Transverse colon (tissue), 4 donors: ENCODE results near the gene TMCO1. TPM values are rescaled to one million over a fixed set of nuclear protein-coding genes. Genes with fewer than 3 reads are reported as not detected.
"Not testable (repeated sequence)": the region's sequence is repeated elsewhere in the genome, so short reads cannot be mapped to it uniquely, and the experiment has no call there.

ENCODE experiments used
- DNase-seq: peaks from one replicate; pipeline ENCODE4 v3.0.0-alpha.2; 2019
- H3K27ac ChIP-seq, 4 donors: fragments of 200-600 bp; sonication (generic); 2 replicates each; pipeline ENCODE4 v1.5.1; 2016 to 2018; ENCODE audit warnings: inconsistent platforms in 4 of 4
- H3K27me3 ChIP-seq: fragments of 200-600 bp; sonication (generic); 2 replicates; pipeline ENCODE4 v1.5.1; 2017; ENCODE audit warnings: inconsistent platforms
- H3K36me3 ChIP-seq, 4 donors: fragments of 200-600 bp; sonication (generic); 2 replicates each; pipeline ENCODE4 v1.5.1; 2017 to 2019; ENCODE audit warnings: inconsistent platforms in 4 of 4
- H3K4me1 ChIP-seq, 4 donors: fragments of 200-600 bp; sonication (generic); 2 replicates each; pipeline ENCODE4 v1.5.1; 2017 to 2020; ENCODE audit warnings: inconsistent platforms in 4 of 4
- H3K4me3 ChIP-seq, 4 donors: fragments of 200-600 bp; sonication (generic); 1 replicate in 1 of 4; 2 replicates in 3 of 4; pipeline versions ENCODE4 v1.5.1 to v1.6.1; 2017 to 2019; ENCODE audit warnings: inconsistent platforms in 4 of 4
- H3K9me3 ChIP-seq, 2 donors: fragments of 200-600 bp; sonication (generic); 2 replicates each; pipeline ENCODE4 v1.5.1; 2017 to 2019; ENCODE audit warnings: inconsistent platforms in 2 of 2
- EP300 ChIP-seq: sonication (generic); formaldehyde crosslinking; IDR thresholded peaks from one replicate; pipeline ENCODE4 v1.6.1; 2017; ENCODE audit warnings: antibody characterized with exemption, low read depth
- POLR2A ChIP-seq: fragments of 450-650 bp; IDR thresholded peaks from one replicate; pipeline ENCODE4 v1.6.1; 2016; ENCODE audit warnings: antibody characterized with exemption, mild to moderate bottlenecking, moderate library complexity
- POLR2AphosphoS5 ChIP-seq, 3 donors: sonication (generic); formaldehyde crosslinking; IDR thresholded peaks; one replicate each; pipeline ENCODE4 v1.6.1; 2016; ENCODE audit warnings: antibody characterized with exemption in 3 of 3
- WGBS, 2 donors: methylation state at CpG; one replicate each; pipeline ENCODE4 v1.1.5; 2018; ENCODE audit warnings: low coverage in 1 of 2; 5-methylcytosine and 5-hydroxymethylcytosine counted together
- in situ Hi-C, 4 donors: fragments of 200-750 bp; cut with MboI; loops; one replicate each; pipeline versions ENCODE4 v1.15.0 to v1.15.1; 2017; ENCODE audit warnings: low sequenced_read_pairs in 3 of 4, low pct_ligation_motif_present in 1 of 4, low pct_unique_long_range_greater_than_20kb in 1 of 4
- intact Hi-C: fragments of 100-400 bp; cut with DNase I; formaldehyde crosslinking; loops from one replicate; pipeline ENCODE4 v1.15.1; 2023; ENCODE audit warnings: low total_unique reads
- total RNA-seq, 4 donors: library from RNA; depleted of rRNA; stranded (reverse); fragments of >200 nt; gene quantifications; one replicate each; pipeline ENCODE4 v1.1.0, GENCODE V29; 2016
- TF ChIP-seq, protein P1 (sequence below), 5 experiments: fragments of 200-600 bp in 3 of 5; fragments of 450-650 bp in 2 of 5; sonication (generic) in 3 of 5; IDR thresholded peaks; 1 replicate in 2 of 5; 2 replicates in 3 of 5; pipeline ENCODE4 v1.5.1; 2016 to 2017; ENCODE audit warnings: antibody characterized with exemption in 5 of 5, inconsistent platforms in 3 of 5, mild to moderate bottlenecking in 2 of 5, moderate library complexity in 1 of 5

The TMCO1 gene
- total RNA-seq, 4 donors from 2014 or later: 28.3 to 180 (median 128) TPM

GRCh38 chr1:165787741-165788140 is 19.1 kb upstream of the TMCO1 start:
- TF ChIP-seq POLR2A (no peak), EP300 (no peak), POLR2AphosphoS5 (IDR thresholded peaks at IDR 0.05) (no peak)
- TF ChIP-seq, protein P1, sequence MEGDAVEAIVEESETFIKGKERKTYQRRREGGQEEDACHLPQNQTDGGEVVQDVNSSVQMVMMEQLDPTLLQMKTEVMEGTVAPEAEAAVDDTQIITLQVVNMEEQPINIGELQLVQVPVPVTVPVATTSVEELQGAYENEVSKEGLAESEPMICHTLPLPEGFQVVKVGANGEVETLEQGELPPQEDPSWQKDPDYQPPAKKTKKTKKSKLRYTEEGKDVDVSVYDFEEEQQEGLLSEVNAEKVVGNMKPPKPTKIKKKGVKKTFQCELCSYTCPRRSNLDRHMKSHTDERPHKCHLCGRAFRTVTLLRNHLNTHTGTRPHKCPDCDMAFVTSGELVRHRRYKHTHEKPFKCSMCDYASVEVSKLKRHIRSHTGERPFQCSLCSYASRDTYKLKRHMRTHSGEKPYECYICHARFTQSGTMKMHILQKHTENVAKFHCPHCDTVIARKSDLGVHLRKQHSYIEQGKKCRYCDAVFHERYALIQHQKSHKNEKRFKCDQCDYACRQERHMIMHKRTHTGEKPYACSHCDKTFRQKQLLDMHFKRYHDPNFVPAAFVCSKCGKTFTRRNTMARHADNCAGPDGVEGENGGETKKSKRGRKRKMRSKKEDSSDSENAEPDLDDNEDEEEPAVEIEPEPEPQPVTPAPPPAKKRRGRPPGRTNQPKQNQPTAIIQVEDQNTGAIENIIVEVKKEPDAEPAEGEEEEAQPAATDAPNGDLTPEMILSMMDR (IDR thresholded peaks at IDR 0.05): no peak
- no peak overlapping the region for H3K4me3 ChIP-seq
- H3K36me3 ChIP-seq: no peaks in the 10 kb centered on the region
- no peak overlapping the region for H3K27ac ChIP-seq
- in situ Hi-C loops (no loop called here), intact Hi-C loops (no loop called here)
- no peak for DNase-seq
- H3K9me3 ChIP-seq: no peaks in the 10 kb centered on the region
- H3K27me3 ChIP-seq: peaks cover 3% of the 10 kb centered on the region
- WGBS, 2 donors: 97 to 100% methylated on average over 1 of the region's 1 CpG
- no peaks in the 10 kb centered on the region for H3K4me1 ChIP-seq

DNA sequence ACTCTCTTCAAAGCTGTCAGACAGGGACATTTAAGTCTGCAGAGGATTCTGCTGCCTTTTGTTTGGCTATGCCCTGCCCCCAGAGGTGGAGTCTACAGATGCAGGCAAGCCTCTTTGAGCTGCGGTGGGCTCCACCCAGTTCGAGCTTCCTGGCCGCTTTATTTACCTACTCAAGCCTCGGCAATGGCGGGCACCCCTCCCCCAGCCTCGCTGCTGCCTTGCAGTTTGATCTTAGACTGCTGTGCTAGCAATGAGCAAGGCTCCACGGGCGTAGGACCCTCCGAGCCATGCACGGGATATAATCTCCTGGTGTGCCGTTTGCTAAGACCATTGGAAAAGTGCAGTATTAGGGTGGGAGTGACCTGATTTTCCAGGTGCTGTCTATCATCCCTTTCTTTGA is 14.9 kb upstream of the TMCO1 start:
- DNase-seq, H3K4me3 ChIP-seq, H3K4me1 ChIP-seq, H3K27ac ChIP-seq, H3K27me3 ChIP-seq, H3K36me3 ChIP-seq, H3K9me3 ChIP-seq, intact Hi-C loops, in situ Hi-C loops: not testable (repeated sequence)
- 92% methylated on average over 11 of the region's 11 CpGs; no CpG with 5 or more reads in 1 of the 2 donors for WGBS, 2 donors

- intact Hi-C loops, DNase-seq, H3K4me1 ChIP-seq, H3K9me3 ChIP-seq, H3K4me3 ChIP-seq, H3K27ac ChIP-seq, H3K36me3 ChIP-seq, H3K27me3 ChIP-seq, in situ Hi-C loops: not testable (repeated sequence)
- 29% methylated on average over 2 of the region's 3 CpGs; no CpG with 5 or more reads in 1 of the 2 donors for WGBS, 2 donors
Observed at GRCh38 chr1:165778197-165778596, 9.5 kb upstream of the TMCO1 start.

DNA sequence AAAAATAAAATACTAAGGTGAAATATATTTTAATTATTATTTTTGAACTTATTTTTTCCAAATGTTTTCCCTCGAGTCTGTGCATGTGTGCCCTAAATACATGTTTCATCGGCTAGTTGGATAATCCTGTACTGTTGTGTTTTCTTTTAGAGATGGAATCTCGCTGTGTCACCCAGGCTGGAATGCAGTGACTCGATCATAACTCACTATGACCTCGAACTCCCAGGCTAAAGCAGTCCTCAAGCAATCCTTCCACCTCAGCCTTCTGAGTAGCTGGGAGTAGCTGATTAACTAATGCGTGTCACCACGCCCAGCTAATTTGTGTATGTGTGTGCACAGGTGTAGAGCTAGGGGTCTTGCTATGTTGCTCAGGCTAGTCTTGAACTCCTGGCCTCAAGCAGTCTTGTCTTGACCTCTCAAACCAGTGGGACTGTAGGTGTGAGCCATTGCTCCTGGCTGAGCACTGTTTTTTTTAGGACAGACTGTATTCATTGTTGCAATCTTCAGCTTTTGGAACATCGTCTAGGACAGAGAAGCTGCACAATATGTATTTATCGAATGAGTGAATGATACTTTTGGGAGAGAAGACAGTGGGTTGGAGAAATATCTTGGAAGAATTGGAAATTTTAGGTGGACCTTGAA is 4.8 kb upstream of the TMCO1 start:
- Histone ChIP-seq H3K4me3 (no peak overlapping the region), H3K4me1 (peaks cover 8 to 15% (median 10%) of the 10 kb centered on the region in 4 donors), H3K36me3 (no peaks in the 10 kb centered on the region), H3K27me3 (no peaks in the 10 kb centered on the region), H3K27ac (no peak overlapping the region), H3K9me3 (no peaks in the 10 kb centered on the region)
- in situ Hi-C loops: no loop called here
- 90 to 94% methylated on average over 6 to 9 of the region's 9 CpGs for WGBS, 2 donors
- intact Hi-C loops: no loop called here
- TF ChIP-seq, protein P1 (IDR thresholded peaks at IDR 0.05): no peak
- TF ChIP-seq POLR2AphosphoS5 (IDR thresholded peaks at IDR 0.05) (no peak), POLR2A (no peak), EP300 (no peak)
- no peak for DNase-seq

DNA sequence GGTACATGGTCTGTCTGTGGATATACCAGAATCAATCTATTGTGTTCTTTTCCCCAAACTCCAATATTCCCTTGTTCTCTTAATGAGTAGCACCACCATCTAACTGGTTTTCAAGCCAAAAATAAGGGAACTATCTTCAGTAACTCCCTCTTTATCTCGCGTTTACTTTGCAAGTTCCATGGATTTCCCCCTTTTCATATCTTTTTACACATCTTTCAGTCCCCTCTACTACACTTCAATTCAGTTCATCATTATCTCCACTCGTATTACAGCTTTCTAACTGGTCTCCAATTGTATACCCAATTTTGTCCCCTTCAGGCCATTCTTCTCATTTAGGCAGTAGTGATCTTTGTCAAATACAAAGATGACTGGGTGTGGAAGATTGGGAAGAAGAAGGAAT is 4.1 kb upstream of the TMCO1 start:
- Histone ChIP-seq H3K27ac (no peak overlapping the region), H3K27me3 (no peaks in the 10 kb centered on the region), H3K36me3 (no peaks in the 10 kb centered on the region), H3K4me3 (no peak overlapping the region), H3K4me1 (peaks cover 9 to 21% (median 14%) of the 10 kb centered on the region in 4 donors), H3K9me3 (no peaks in the 10 kb centered on the region)
- in situ Hi-C loops (no loop called here), intact Hi-C loops (no loop called here)
- no peak for DNase-seq
- no peak for TF ChIP-seq POLR2A
- no peak for TF ChIP-seq EP300
- TF ChIP-seq POLR2AphosphoS5 (IDR thresholded peaks at IDR 0.05): no peak
- TF ChIP-seq, protein P1 (IDR thresholded peaks at IDR 0.05): no peak
- WGBS, 2 donors: 79 to 91% methylated on average over 3 of the region's 3 CpGs
